Jurkat, Clone E6-1 (cell line): Measurements from ENCODE around the gene ARNT2.

Source experiments
- DNase-seq: peaks from one replicate; pipeline ENCODE4 v3.0.0-alpha.2; 2011; ENCODE audit warnings: low read depth, low spot score
- H3K4me3 ChIP-seq: 2 replicates; pipeline ENCODE4 v1.5.1; 2011; ENCODE audit warnings: mild to moderate bottlenecking, low read length, control low read depth, moderate library complexity

ARNT2 gene

GRCh38 chr15:80527961-80528360 is 123.8 kb downstream of the ARNT2 start:
- H3K4me3 ChIP-seq: no peak overlapping the region
- DNase-seq: no peak

- no peak overlapping the region for H3K4me3 ChIP-seq
- no peak for DNase-seq
These were observed 126.7 kb downstream of the ARNT2 start for GRCh38 chr15:80530737-80531365.

- no peak for DNase-seq
- no peak overlapping the region for H3K4me3 ChIP-seq
These were observed 127.2 kb downstream of the ARNT2 start for GRCh38 chr15:80531388-80531787.

GRCh38 chr15:80531796-80532195 is 127.6 kb downstream of the ARNT2 start:
- no peak overlapping the region for H3K4me3 ChIP-seq

GRCh38 chr15:80533790-80534333 is 129.7 kb downstream of the ARNT2 start:
- H3K4me3 ChIP-seq: no peak overlapping the region
- no peak for DNase-seq

More at GRCh38 chr15:80531796-80532195, 127.6 kb downstream of the ARNT2 start:
- DNase-seq: no peak

- DNase-seq: no peak
- no peak overlapping the region for H3K4me3 ChIP-seq
These were observed 132.0 kb downstream of the ARNT2 start for GRCh38 chr15:80536231-80536630.

- DNase-seq: no peak
- H3K4me3 ChIP-seq: no peak overlapping the region
These were observed 132.5 kb downstream of the ARNT2 start for GRCh38 chr15:80536716-80537115.

GRCh38 chr15:80545078-80545477 is 140.9 kb downstream of the ARNT2 start:
- no peak overlapping the region for H3K4me3 ChIP-seq
- no peak for DNase-seq

- H3K4me3 ChIP-seq: no peak overlapping the region
- no peak for DNase-seq
These were observed 143.1 kb downstream of the ARNT2 start for GRCh38 chr15:80547264-80547663.

GRCh38 chr15:80549191-80549590 is 145.0 kb downstream of the ARNT2 start:
- no peak for DNase-seq
- no peak overlapping the region for H3K4me3 ChIP-seq

- no peak overlapping the region for H3K4me3 ChIP-seq
- no peak for DNase-seq
These were observed 145.5 kb downstream of the ARNT2 start for GRCh38 chr15:80549654-80550053.

GRCh38 chr15:80550219-80550907 is 146.2 kb downstream of the ARNT2 start:
- DNase-seq: no peak
- no peak overlapping the region for H3K4me3 ChIP-seq

GRCh38 chr15:80550908-80551260 is 146.7 kb downstream of the ARNT2 start:
- no peak for DNase-seq
- no peak overlapping the region for H3K4me3 ChIP-seq

- no peak overlapping the region for H3K4me3 ChIP-seq
- no peak for DNase-seq
These were observed 147.2 kb downstream of the ARNT2 start for GRCh38 chr15:80551348-80551747.

GRCh38 chr15:80554560-80554959 is 150.4 kb downstream of the ARNT2 start:
- DNase-seq: no peak
- H3K4me3 ChIP-seq: no peak overlapping the region

- no peak for DNase-seq
- H3K4me3 ChIP-seq: no peak overlapping the region
These were observed 152.6 kb downstream of the ARNT2 start for GRCh38 chr15:80556694-80557367.

GRCh38 chr15:80557441-80558234 is 153.5 kb downstream of the ARNT2 start:
- no peak for DNase-seq

GRCh38 chr15:80558631-80559319 is 154.6 kb downstream of the ARNT2 start:
- DNase-seq: no peak
- H3K4me3 ChIP-seq: no peak overlapping the region

More at GRCh38 chr15:80557441-80558234, 153.5 kb downstream of the ARNT2 start:
- no peak overlapping the region for H3K4me3 ChIP-seq

- no peak for DNase-seq
- H3K4me3 ChIP-seq: no peak overlapping the region
These were observed 155.1 kb downstream of the ARNT2 start for GRCh38 chr15:80559320-80559693.
